ENCODE measurements around the gene BMP8A.

- TF ChIP-seq CTCF (IDR thresholded peaks at IDR 0.05; ENCODE audit: low read depth, low read length) (no peak), EZH2phosphoT487 (IDR thresholded peaks at IDR 0.05; ENCODE audit: low read depth) (no peak)
Observed at GRCh38 chr1:39472826-39473225, 18.6 kb upstream of the BMP8A start.

Data from OCI-LY3 (cell line).